H1 (cell line): ENCODE measurements around the gene MRPL50. TPM values are rescaled to one million over a fixed set of nuclear protein-coding genes. Genes with fewer than 3 reads are reported as not detected.

Experiments used
- EGR1 ChIP-seq: IDR thresholded peaks from 2 replicates; pipeline ENCODE4 v1.6.1; 2011; ENCODE audit warnings: low read depth, low read length, borderline replicate concordance
- HDAC2 ChIP-seq, 2 experiments: fragments of 300-600 bp in 1 of 2; sonication (generic) in 1 of 2; IDR thresholded peaks; 2 replicates each; pipeline ENCODE4 v1.6.1; 2011 to 2012; ENCODE audit warnings: low read depth in 2 of 2, low read length in 2 of 2, mild to moderate bottlenecking in 2 of 2, moderate library complexity in 2 of 2, borderline replicate concordance in 1 of 2, inconsistent platforms in 1 of 2
- TAF7 ChIP-seq: optimal IDR thresholded peaks from 2 replicates; pipeline ENCODE3; 2011; ENCODE audit warnings: low read depth, mild to moderate bottlenecking, inconsistent platforms, low read length, moderate library complexity, borderline replicate concordance
- ZNF274 ChIP-seq: IDR thresholded peaks from 2 replicates; pipeline ENCODE4 v1.7.0; 2012; ENCODE audit warnings: low read length, borderline replicate concordance; ENCODE audit errors: extremely low read depth
- polyA plus RNA-seq, 7 experiments: library from polyadenylated mRNA; depleted of rRNA in 3 of 7; stranded (reverse) in 5 of 7; unstranded in 2 of 7; fragments of >200 nt in 5 of 7; fragments of 200-250 nt in 2 of 7; gene quantifications; 1 replicate in 5 of 7; 2 replicates in 1 of 7; 4 replicates in 1 of 7; pipeline versions ENCODE4 v1.2.1 to v1.2.3, GENCODE V29; 2011 to 2013; ENCODE audit warnings: missing spikeins in 2 of 7, mixed read lengths in 2 of 7
- total RNA-seq: library from RNA; stranded (reverse); fragmentation: NEBNext Ultra II Directional; extraction: Animal tissue kit (Norgen Biotek cat#: 25700); gene quantifications from 2 replicates; pipeline ENCODE4 v1.2.1, GENCODE V29; 2021

MRPL50 gene
- total and polyA plus RNA-seq, 2 of the 8 experiments (the other 6 are each of a cell fraction or from before 2014, with no cell fraction given) = 17.8 to 25.1 TPM

GRCh38 chr9:101388507-101388993 lies 9.9 kb downstream of the MRPL50 start (continued):
- TF ChIP-seq TAF7 = no peak
- no peak for TF ChIP-seq EGR1
- no peak for TF ChIP-seq HDAC2 (IDR thresholded peaks at IDR 0.05; ENCODE audit: borderline replicate concordance in 1 of 2, low read depth in 2 of 2, low read length in 2 of 2)
- TF ChIP-seq ZNF274 = no peak
